ENCODE data around the gene FOXB1.

The FOXB1 gene

GRCh38 chr15:60017538-60018520 lies 13.7 kb downstream of the FOXB1 start:
- no peak for DNase-seq (ENCODE audit: low read depth, low spot score)

DNA sequence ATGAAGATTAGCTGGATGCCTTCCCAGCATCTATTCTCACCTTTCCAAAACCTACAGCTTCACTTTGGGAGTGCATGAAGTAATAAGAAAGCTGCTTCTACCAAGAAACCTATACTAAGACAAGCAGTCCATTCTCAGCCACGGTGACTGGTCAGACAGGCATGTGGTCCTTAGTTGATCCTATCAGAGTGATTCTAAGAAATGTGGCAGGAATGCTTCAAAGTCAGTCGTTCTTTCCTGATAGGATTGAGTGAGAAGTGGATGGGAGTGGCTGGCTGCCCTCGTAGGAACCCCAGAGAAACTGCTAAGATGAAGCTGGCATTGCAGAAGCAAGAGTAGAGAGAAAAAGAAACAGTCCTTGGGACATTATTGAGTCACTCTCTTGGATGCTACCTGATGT lies 16.6 kb downstream of the FOXB1 start:
- DNase-seq (ENCODE audit: low read depth, low spot score) = no peak

DNA sequence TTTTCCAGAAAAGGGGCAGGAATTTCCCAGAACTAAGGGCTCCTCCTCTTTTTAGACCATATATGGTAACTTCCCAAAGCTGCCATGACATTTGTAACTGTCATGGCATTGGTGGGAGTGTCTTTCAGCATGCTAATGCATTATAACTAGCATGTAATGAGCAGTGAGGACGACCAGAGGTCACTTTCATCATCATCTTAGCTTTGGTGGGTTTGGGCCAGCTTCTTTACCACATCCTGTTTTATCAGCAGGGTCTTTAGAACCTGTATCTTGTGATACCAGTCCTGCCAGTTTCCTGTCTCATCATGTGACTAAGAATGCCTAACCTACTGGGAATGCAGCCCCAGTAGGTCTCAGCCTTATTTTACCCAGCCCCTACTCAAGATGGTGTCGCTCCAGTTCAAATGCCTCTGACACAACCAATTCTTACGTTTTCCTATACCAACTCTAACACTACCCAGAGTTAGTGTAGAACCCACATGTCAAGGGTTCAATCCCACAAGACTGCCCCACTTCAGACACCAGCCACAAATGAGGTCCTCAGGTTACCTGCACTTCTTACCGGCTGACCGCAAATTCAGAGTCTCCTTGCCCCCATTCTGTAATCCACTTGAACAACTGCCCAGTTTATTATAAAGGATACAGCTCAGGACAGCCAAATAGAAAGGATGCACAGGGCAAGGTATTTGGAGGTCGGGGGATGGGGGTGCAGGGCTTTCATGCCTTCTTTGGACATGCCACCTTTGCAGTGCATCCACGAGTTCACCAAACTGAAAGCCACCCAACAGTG lies 17.7 kb downstream of the FOXB1 start:
- DNase-seq (ENCODE audit: low read depth, low spot score) = no peak

DNA sequence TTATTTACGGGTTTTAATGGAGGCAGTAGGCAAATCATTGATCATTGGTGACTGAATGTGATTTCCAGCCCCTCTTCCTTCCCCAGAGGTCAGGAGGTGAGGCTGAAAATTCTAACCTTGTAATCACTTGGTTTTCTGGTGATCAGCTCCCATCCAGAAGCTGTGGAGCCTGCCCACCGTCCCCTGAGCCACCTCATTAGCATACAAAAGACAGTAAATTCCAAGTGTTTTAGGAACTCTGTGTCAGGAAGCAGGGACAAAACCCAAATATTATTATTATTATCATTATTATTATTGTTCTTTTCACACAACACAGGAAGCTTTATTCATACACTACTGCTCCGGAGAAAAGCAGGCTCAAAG lies 18.2 kb downstream of the FOXB1 start:
- DNase-seq (ENCODE audit: low read depth, low spot score) = no peak

- no peak for DNase-seq (ENCODE audit: low read depth, low spot score)
Observed at GRCh38 chr15:60026555-60026954, 22.4 kb downstream of the FOXB1 start.

DNA sequence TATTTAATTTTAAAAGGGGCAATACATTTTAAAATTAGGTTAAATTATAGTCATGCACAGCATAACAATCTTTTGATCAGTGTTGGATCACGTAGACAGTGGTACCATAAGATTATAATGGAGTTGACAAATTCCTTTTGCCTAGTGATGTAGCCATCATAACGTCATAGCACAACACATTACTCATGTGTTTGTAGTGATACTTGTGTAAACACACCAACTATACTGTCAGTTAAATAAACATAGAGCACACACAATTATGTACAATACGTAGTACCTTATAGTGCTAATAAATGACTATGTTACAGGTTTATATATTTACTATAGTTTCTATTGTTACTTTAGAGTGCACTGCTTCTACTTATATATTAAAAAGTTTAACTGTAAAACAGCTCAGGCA lies 31.2 kb downstream of the FOXB1 start:
- DNase-seq (ENCODE audit: low read depth, low spot score) = no peak

DNA sequence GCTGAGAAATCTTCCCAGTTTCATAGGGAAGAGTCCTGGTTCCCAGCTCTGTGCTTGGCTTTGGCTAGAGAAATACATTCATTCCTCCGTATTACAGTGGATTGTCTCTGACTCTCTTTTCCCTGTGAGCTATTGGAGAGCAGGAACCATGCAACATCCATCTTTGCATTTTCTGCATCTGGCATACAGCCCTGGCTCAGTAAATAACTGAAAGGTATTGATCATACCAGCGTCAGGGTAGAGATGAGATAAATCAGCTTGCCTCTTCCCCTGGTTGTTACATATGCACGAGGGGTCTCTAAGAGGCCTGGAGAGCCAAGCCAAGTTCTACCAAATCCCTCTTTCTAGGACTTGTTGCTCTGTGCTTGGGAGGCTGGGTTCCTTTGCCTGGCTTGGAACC lies 35.2 kb downstream of the FOXB1 start:
- no peak for DNase-seq (ENCODE audit: low read depth, low spot score)

DNA sequence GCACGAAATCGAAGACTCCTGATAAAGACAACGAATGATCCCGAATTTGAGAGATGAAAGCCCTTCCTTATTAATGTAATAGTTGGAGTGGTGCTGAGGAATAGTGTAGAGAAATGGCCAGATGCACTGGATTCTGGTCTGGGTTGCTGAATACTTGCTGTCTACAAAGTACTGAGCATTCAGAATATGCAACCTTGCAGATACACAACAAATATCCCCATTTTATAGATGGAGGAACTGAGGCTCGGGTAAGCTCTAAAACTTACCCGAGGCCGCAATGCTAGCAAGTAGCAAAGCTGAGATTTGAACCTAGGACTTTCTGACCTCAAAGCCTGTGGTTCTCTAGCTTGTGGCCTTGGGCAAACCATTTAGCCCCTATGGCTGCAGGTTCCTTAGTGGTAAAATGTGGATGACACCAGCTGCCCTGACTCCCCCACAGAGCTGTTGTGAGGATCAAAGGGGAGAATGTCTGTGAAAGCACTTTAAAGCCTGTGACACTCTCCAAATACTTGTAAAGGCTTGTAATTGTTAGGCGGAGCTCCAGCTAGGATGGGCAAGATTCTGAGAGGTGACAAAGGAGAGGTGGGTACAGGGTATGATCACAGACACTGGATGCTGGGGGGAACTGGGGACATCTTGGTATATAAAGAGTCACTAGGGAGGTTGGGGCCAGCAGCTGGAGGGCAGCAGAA lies 39.8 kb downstream of the FOXB1 start:
- no peak for DNase-seq (ENCODE audit: low read depth, low spot score)

DNA sequence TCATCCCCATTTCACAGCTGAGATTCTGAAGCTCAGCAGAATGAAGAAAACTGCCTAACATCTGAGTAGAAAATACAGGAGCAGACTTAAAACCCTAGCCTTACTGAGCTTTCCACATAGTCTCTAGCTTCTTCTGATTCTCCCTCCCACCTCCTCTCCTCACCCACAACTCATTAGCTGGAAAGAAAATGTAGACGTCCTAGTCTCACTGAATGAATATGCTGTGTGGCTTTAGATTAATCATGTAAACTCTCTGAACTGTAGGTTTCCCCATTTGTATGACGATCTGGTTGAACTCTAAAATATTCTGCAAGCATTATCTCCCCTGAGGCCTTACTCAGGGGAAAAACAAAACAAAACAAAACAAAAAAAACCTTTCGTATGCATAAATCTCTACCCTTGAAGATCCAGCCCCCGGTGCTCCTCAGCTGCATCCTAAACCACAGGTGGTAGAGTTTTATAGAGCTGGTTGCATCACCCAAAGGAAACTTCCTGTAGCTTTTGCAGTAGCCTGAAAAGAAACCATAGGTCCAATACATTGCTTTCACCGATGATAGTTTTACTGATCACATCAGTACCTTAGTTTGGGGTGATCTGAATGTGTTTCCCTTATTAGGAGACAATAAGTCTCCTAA lies 40.6 kb downstream of the FOXB1 start:
- DNase-seq (ENCODE audit: low read depth, low spot score) = no peak

- DNase-seq (ENCODE audit: low read depth, low spot score) = no peak
Observed at GRCh38 chr15:60047701-60048100, 43.6 kb downstream of the FOXB1 start.

- no peak for DNase-seq (ENCODE audit: low read depth, low spot score)
Observed at GRCh38 chr15:60049948-60050347, 45.8 kb downstream of the FOXB1 start.

DNA sequence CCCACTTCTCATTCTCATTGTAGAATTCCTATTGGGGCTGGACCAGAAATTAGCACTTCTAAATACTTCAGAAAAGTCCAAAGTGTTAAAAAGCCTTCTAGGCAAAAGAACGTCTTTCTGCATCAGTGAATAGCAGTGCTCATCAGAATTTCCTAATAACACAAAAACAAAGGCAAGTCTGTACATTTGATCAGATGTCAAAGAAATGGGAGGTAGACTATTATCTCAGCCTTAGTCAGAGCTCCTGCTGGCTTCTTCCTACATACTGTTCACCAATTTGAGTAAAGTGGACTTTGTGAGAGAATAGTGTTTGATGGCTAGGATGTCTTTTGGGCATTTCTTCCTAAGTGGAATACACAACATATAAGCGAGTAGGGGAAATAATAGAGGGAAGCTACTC lies 48.7 kb downstream of the FOXB1 start:
- no peak for DNase-seq (ENCODE audit: low read depth, low spot score)

DNA sequence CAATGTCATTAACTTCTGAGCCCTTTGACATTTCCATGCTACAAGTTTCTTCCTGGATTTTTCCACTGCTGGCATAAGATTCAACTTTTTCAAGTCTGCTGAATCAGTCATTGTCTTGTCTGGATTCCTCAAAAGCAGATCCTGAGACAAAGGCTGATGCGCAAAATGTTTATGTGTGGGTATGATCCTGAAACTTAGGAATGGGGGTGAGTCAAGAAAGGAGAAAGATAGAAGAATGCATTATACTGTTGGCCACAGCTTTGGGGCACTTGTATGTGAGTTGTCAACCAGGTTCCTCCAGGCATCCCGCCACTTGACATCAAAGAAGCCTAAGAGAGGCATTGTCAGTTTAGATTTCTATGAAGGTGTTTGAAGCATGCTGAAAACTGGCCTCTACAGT lies 50.4 kb downstream of the FOXB1 start:
- no peak for DNase-seq (ENCODE audit: low read depth, low spot score)

Measured in smooth muscle cell of the brain vasculature (primary cell).